Stimulated activated CD4-positive, alpha-beta T cell treated with anti-CD3 and anti-CD28 coated beads, Interleukin-1b, Interleukin-23, amount 100 ng/mL, for 48 hours (primary cell): ENCODE data around the gene LRMDA.

Experiments
- DNase-seq: peaks from one replicate; pipeline ENCODE4 v3.0.0-alpha.2; 2020

Gene LRMDA

GRCh38 chr10:75857269-75857846 is 425.9 kb downstream of the LRMDA start:
- DNase-seq, result no peak

- no peak for DNase-seq
Measured at GRCh38 chr10:75857896-75858295, 426.5 kb downstream of the LRMDA start.

- DNase-seq, result no peak
Measured at GRCh38 chr10:75858339-75858738, 426.9 kb downstream of the LRMDA start.

GRCh38 chr10:75859141-75859540 is 427.7 kb downstream of the LRMDA start:
- no peak for DNase-seq

- DNase-seq, result no peak
Measured at GRCh38 chr10:75860009-75860408, 428.6 kb downstream of the LRMDA start.

GRCh38 chr10:75861582-75861981 is 430.2 kb downstream of the LRMDA start:
- DNase-seq, result no peak

GRCh38 chr10:75862935-75863334 is 431.5 kb downstream of the LRMDA start:
- DNase-seq, result no peak

- DNase-seq, result no peak
Measured at GRCh38 chr10:75864717-75865116, 433.3 kb downstream of the LRMDA start.

GRCh38 chr10:75865413-75866299 is 434.2 kb downstream of the LRMDA start:
- no peak for DNase-seq

GRCh38 chr10:75866300-75866625 is 434.8 kb downstream of the LRMDA start:
- no peak for DNase-seq

- no peak for DNase-seq
Measured at GRCh38 chr10:75866731-75867130, 435.3 kb downstream of the LRMDA start.

- DNase-seq, result no peak
Measured at GRCh38 chr10:75868574-75868973, 437.1 kb downstream of the LRMDA start.

- DNase-seq, result no peak
Measured at GRCh38 chr10:75870039-75870645, 438.7 kb downstream of the LRMDA start.

GRCh38 chr10:75875740-75876139 is 444.3 kb downstream of the LRMDA start:
- no peak for DNase-seq

- no peak for DNase-seq
Measured at GRCh38 chr10:75876710-75877109, 445.3 kb downstream of the LRMDA start.

- no peak for DNase-seq
Measured at GRCh38 chr10:75877877-75878276, 446.5 kb downstream of the LRMDA start.

- DNase-seq, result no peak
Measured at GRCh38 chr10:75878586-75878985, 447.2 kb downstream of the LRMDA start.

- DNase-seq, result no peak
Measured at GRCh38 chr10:75880031-75880775, 448.8 kb downstream of the LRMDA start.

- DNase-seq, result no peak
Measured at GRCh38 chr10:75883081-75884072, 452.0 kb downstream of the LRMDA start.

- DNase-seq, result no peak
Measured at GRCh38 chr10:75884808-75885207, 453.4 kb downstream of the LRMDA start.

GRCh38 chr10:75887369-75887768 is 455.9 kb downstream of the LRMDA start:
- no peak for DNase-seq

- no peak for DNase-seq
Measured at GRCh38 chr10:75887992-75888680, 456.7 kb downstream of the LRMDA start.
